ENCODE results near the gene EPHA3. TPM values are rescaled to one million over a fixed set of nuclear protein-coding genes. Genes with fewer than 3 reads are reported as not detected.

Gene EPHA3
- total RNA-seq, 2 experiments from 2014 or later = 0.08 TPM; not detected in 1

- Mint-ChIP-seq H3K4me3 (no peak overlapping the region), H3K9me3 (ENCODE audit: insufficient read depth) (peaks cover 9% of the 10 kb centered on the region), H3K4me1 (ENCODE audit: low read depth) (no peaks in the 10 kb centered on the region), H3K36me3 (ENCODE audit: low read depth) (no peaks in the 10 kb centered on the region), H3K27ac (no peak overlapping the region), H3K27me3 (ENCODE audit: low read depth) (no peaks in the 10 kb centered on the region)
- ChIA-PET CTCF (no interaction called here), POLR2A (no interaction called here)
- DNase-seq (no peak), ATAC-seq (no peak)
Measured at GRCh38 chr3:89405176-89405575, 297.8 kb downstream of the EPHA3 start.

- DNase-seq = no peak
- POLR2A ChIA-PET = no interaction called here
- CTCF ChIA-PET = no interaction called here
- H3K36me3 Mint-ChIP-seq (ENCODE audit: low read depth) = no peaks in the 10 kb centered on the region
- H3K4me1 Mint-ChIP-seq (ENCODE audit: low read depth) = no peaks in the 10 kb centered on the region
- H3K27me3 Mint-ChIP-seq (ENCODE audit: low read depth) = no peaks in the 10 kb centered on the region
- no peak overlapping the region for H3K27ac Mint-ChIP-seq
- no peak for ATAC-seq
- H3K9me3 Mint-ChIP-seq (ENCODE audit: insufficient read depth) = peaks cover 9% of the 10 kb centered on the region
- H3K4me3 Mint-ChIP-seq = no peak overlapping the region
Measured at GRCh38 chr3:89405593-89405992, 298.2 kb downstream of the EPHA3 start.

GRCh38 chr3:89411201-89411600 is 303.8 kb downstream of the EPHA3 start:
- POLR2A ChIA-PET = no interaction called here
- CTCF ChIA-PET = no interaction called here
- Mint-ChIP-seq H3K4me1 (ENCODE audit: low read depth) (no peaks in the 10 kb centered on the region), H3K9me3 (ENCODE audit: insufficient read depth) (peaks cover 14% of the 10 kb centered on the region), H3K27ac (no peak overlapping the region), H3K36me3 (ENCODE audit: low read depth) (no peaks in the 10 kb centered on the region), H3K27me3 (ENCODE audit: low read depth) (no peaks in the 10 kb centered on the region), H3K4me3 (no peak overlapping the region)
- no peak for ATAC-seq
- no peak for DNase-seq

- Mint-ChIP-seq H3K9me3 (ENCODE audit: insufficient read depth) (peaks cover 14% of the 10 kb centered on the region), H3K27ac (no peak overlapping the region), H3K27me3 (ENCODE audit: low read depth) (no peaks in the 10 kb centered on the region), H3K36me3 (ENCODE audit: low read depth) (no peaks in the 10 kb centered on the region), H3K4me3 (no peak overlapping the region), H3K4me1 (ENCODE audit: low read depth) (no peaks in the 10 kb centered on the region)
- no peak for ATAC-seq
- ChIA-PET POLR2A (no interaction called here), CTCF (no interaction called here)
- no peak for DNase-seq
Measured at GRCh38 chr3:89414270-89414669, 306.8 kb downstream of the EPHA3 start.

GRCh38 chr3:89419647-89420241 is 312.3 kb downstream of the EPHA3 start:
- no peak for ATAC-seq
- Mint-ChIP-seq H3K36me3 (ENCODE audit: low read depth) (no peaks in the 10 kb centered on the region), H3K27ac (no peak overlapping the region), H3K4me3 (no peak overlapping the region), H3K9me3 (ENCODE audit: insufficient read depth) (peaks cover 10% of the 10 kb centered on the region), H3K27me3 (ENCODE audit: low read depth) (no peaks in the 10 kb centered on the region), H3K4me1 (ENCODE audit: low read depth) (no peaks in the 10 kb centered on the region)
- CTCF ChIA-PET = no interaction called here
- POLR2A ChIA-PET = no interaction called here
- no peak for DNase-seq

GRCh38 chr3:89426060-89426459 is 318.6 kb downstream of the EPHA3 start:
- no peak for DNase-seq
- CTCF ChIA-PET = no interaction called here
- no peaks in the 10 kb centered on the region for H3K36me3 Mint-ChIP-seq (ENCODE audit: low read depth)
- H3K4me3 Mint-ChIP-seq = no peak overlapping the region
- peaks cover 6% of the 10 kb centered on the region for H3K9me3 Mint-ChIP-seq (ENCODE audit: insufficient read depth)
- H3K4me1 Mint-ChIP-seq (ENCODE audit: low read depth) = no peaks in the 10 kb centered on the region
- ATAC-seq = no peak
- H3K27ac Mint-ChIP-seq = no peak overlapping the region
- H3K27me3 Mint-ChIP-seq (ENCODE audit: low read depth) = no peaks in the 10 kb centered on the region
- POLR2A ChIA-PET = no interaction called here

GRCh38 chr3:89434621-89435380 is 327.4 kb downstream of the EPHA3 start:
- no peaks in the 10 kb centered on the region for H3K27me3 Mint-ChIP-seq (ENCODE audit: low read depth)
- H3K4me3 Mint-ChIP-seq = no peak overlapping the region
- no peak overlapping the region for H3K27ac Mint-ChIP-seq
- ChIA-PET POLR2A (no interaction called here), CTCF (no interaction called here)
- H3K4me1 Mint-ChIP-seq (ENCODE audit: low read depth) = no peaks in the 10 kb centered on the region
- ATAC-seq (no peak), DNase-seq (no peak)
- peaks cover 3% of the 10 kb centered on the region for H3K9me3 Mint-ChIP-seq (ENCODE audit: insufficient read depth)
- no peaks in the 10 kb centered on the region for H3K36me3 Mint-ChIP-seq (ENCODE audit: low read depth)

- Mint-ChIP-seq H3K4me3 (no peak overlapping the region), H3K36me3 (ENCODE audit: low read depth) (no peaks in the 10 kb centered on the region), H3K4me1 (ENCODE audit: low read depth) (no peaks in the 10 kb centered on the region), H3K27me3 (ENCODE audit: low read depth) (no peaks in the 10 kb centered on the region), H3K9me3 (ENCODE audit: insufficient read depth) (peaks cover 13% of the 10 kb centered on the region), H3K27ac (no peak overlapping the region)
- no peak for DNase-seq
- no peak for ATAC-seq
- ChIA-PET POLR2A (no interaction called here), CTCF (no interaction called here)
Measured at GRCh38 chr3:89436846-89437245, 329.4 kb downstream of the EPHA3 start.

GRCh38 chr3:89440386-89440785 is 333.0 kb downstream of the EPHA3 start:
- Mint-ChIP-seq H3K4me3 (no peak overlapping the region), H3K9me3 (ENCODE audit: insufficient read depth) (peaks cover 13% of the 10 kb centered on the region), H3K27me3 (ENCODE audit: low read depth) (no peaks in the 10 kb centered on the region), H3K36me3 (ENCODE audit: low read depth) (no peaks in the 10 kb centered on the region), H3K4me1 (ENCODE audit: low read depth) (no peaks in the 10 kb centered on the region), H3K27ac (no peak overlapping the region)
- ChIA-PET CTCF (no interaction called here), POLR2A (no interaction called here)
- no peak for ATAC-seq
- no peak for DNase-seq

- H3K4me1 Mint-ChIP-seq (ENCODE audit: low read depth) = no peaks in the 10 kb centered on the region
- H3K27me3 Mint-ChIP-seq (ENCODE audit: low read depth) = no peaks in the 10 kb centered on the region
- no peak overlapping the region for H3K4me3 Mint-ChIP-seq
- ChIA-PET POLR2A (no interaction called here), CTCF (no interaction called here)
- no peak overlapping the region for H3K27ac Mint-ChIP-seq
- DNase-seq (no peak), ATAC-seq (no peak)
- H3K9me3 Mint-ChIP-seq (ENCODE audit: insufficient read depth) = peaks cover 15% of the 10 kb centered on the region
- H3K36me3 Mint-ChIP-seq (ENCODE audit: low read depth) = no peaks in the 10 kb centered on the region
Measured at GRCh38 chr3:89441141-89441540, 333.7 kb downstream of the EPHA3 start.

- Mint-ChIP-seq H3K27ac (no peak overlapping the region), H3K27me3 (ENCODE audit: low read depth) (no peaks in the 10 kb centered on the region), H3K4me3 (no peak overlapping the region), H3K9me3 (ENCODE audit: insufficient read depth) (peaks cover 9% of the 10 kb centered on the region), H3K36me3 (ENCODE audit: low read depth) (no peaks in the 10 kb centered on the region), H3K4me1 (ENCODE audit: low read depth) (no peaks in the 10 kb centered on the region)
- CTCF ChIA-PET = no interaction called here
- POLR2A ChIA-PET = no interaction called here
- DNase-seq (no peak), ATAC-seq (no peak)
Measured at GRCh38 chr3:89446593-89446992, 339.2 kb downstream of the EPHA3 start.

GRCh38 chr3:89447243-89447642 is 339.8 kb downstream of the EPHA3 start:
- DNase-seq (no peak), ATAC-seq (no peak)
- Mint-ChIP-seq H3K9me3 (ENCODE audit: insufficient read depth) (peaks cover 9% of the 10 kb centered on the region), H3K4me3 (no peak overlapping the region), H3K27ac (no peak overlapping the region), H3K27me3 (ENCODE audit: low read depth) (no peaks in the 10 kb centered on the region), H3K4me1 (ENCODE audit: low read depth) (no peaks in the 10 kb centered on the region), H3K36me3 (ENCODE audit: low read depth) (no peaks in the 10 kb centered on the region)
- ChIA-PET CTCF (no interaction called here), POLR2A (no interaction called here)

- no peak for ATAC-seq
- Mint-ChIP-seq H3K36me3 (ENCODE audit: low read depth) (no peaks in the 10 kb centered on the region), H3K9me3 (ENCODE audit: insufficient read depth) (peaks cover 9% of the 10 kb centered on the region), H3K27ac (no peak overlapping the region), H3K4me1 (ENCODE audit: low read depth) (no peaks in the 10 kb centered on the region), H3K27me3 (ENCODE audit: low read depth) (no peaks in the 10 kb centered on the region), H3K4me3 (no peak overlapping the region)
- ChIA-PET CTCF (no interaction called here), POLR2A (no interaction called here)
- no peak for DNase-seq
Measured at GRCh38 chr3:89449086-89449485, 341.7 kb downstream of the EPHA3 start.
